Right lobe of liver (tissue), 4 donors: ENCODE measurements around the gene MYL11.

Experiments
- CTCF ChIP-seq, 4 donors: fragments of 200-600 bp in 3 of 4; fragments of 450-650 bp in 1 of 4; IDR thresholded peaks; one replicate each; pipeline versions ENCODE4 v1.5.1 to v1.8.0; 2016 to 2022; ENCODE audit warnings: antibody characterized with exemption in 4 of 4, mild to moderate bottlenecking in 2 of 4
- POLR2A ChIP-seq: fragments of 450-650 bp; IDR thresholded peaks from one replicate; pipeline ENCODE4 v1.6.1; 2017; ENCODE audit warnings: antibody characterized with exemption, mild to moderate bottlenecking
- donor health status: DM: no; HTN: no; CAD: no.
- donor health status: DM: no; HTN: no; CAD: no.
- donor health status: DM: no; HTN: yes; CAD: no.

DNA sequence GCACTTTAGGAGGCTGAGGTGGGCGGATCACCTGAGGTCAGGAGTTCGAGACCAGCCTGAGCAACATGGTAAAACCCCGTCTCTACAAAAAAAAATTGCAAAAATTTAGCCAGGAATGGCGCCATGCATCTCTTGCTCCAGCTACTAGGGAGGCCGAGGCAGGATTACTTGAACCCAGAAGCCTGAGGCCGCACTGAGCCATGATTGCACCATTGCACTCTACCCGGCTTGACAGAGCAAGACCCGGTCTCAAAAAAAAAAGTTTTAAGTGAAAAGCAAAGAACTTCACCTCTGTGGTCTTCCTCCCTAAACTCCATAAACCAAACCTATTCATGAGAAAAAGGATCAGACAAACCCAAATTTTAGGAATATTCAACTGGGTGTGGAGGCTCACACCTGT is 26.5 kb upstream of the MYL11 start:
- TF ChIP-seq CTCF (IDR thresholded peaks at IDR 0.05) (no peak), POLR2A (no peak)
